Activated T-cell treated with anti-CD3 and anti-CD28 coated beads for 48 hours (primary cell): ENCODE data around the gene SCG2.
"Not testable (repeated sequence)": the region's sequence is repeated elsewhere in the genome, so short reads cannot be mapped to it uniquely, and the experiment has no call there.

Source experiments
- DNase-seq: peaks from one replicate; pipeline ENCODE4 v3.0.0-alpha.2; 2020; ENCODE audit warnings: low read depth

The SCG2 gene

DNA sequence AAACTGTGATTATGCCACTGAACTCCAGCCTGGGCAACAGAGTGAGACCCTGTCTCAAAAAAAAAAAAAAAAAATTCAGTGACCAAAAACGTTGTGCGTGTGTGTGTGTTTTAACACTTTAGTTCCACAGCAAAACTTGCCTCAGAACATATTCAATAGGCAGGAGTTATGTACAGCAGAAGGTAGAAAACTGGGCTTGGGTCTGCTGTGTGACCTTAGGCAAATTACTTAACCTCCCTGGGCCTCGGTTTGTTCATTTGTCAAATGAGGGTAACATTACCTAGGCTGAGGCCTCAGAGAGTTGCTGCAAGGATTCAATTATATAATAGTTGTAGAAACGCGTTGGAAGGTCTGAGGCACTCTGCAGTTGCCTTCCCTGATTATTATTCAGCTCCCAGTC lies 10.3 kb upstream of the SCG2 start:
- DNase-seq: no peak

DNA sequence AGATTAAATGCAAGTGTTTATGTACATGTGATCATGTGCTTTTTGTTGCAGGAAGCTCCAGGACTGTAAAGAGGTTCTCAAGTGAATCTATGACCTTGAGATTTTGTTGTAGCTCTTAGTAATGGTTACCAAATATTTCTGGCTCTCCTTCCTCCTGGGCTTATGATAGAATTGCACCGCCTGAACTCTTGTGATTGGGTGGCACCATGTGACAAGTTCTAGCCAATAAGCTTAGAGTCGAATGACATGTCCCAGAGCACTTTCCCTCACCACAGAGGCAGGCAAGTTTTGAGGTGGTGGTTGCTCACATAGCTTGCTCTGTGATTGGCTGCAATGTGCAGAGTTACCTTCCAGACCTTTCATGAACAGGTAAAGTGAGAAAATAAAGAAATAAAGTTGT lies 8.9 kb upstream of the SCG2 start:
- DNase-seq: no peak

DNA sequence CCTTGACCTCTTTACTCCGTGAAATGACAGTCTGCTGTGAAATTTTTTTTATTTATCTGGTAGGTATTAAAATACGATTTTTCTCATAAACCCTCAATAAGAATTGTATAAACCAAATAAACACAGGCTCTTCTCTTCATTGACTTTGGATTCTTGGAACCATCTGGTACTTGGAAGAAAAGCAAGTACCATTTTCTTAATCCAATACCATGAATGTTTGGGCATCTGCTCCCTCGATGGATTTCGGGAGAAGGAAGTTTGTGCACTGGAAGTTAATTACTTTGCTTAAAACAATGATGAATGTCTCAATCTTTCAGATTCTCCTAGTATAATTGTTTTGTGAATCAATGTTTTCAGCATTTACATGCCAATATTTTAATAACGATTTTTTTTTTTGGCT lies 5.3 kb upstream of the SCG2 start:
- no peak for DNase-seq

DNA sequence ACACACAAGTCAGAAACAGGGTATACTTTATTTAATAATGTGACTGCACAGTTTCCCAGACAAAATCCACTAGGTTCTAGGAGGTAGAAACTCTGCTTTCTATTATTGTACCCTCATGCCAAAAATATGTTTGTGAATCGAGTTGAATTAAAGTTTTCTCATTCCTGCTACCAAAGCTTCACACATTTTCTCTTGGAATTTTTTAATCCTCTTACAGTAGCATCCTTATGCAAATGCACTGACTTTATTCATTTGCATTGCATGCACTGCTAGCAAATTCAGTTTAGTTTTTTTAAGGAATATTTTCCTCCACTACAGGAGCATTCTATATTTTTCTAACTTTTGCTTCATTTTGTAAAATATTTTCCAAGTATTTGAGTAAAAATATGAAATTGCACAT lies 4.8 kb upstream of the SCG2 start:
- DNase-seq: no peak

DNA sequence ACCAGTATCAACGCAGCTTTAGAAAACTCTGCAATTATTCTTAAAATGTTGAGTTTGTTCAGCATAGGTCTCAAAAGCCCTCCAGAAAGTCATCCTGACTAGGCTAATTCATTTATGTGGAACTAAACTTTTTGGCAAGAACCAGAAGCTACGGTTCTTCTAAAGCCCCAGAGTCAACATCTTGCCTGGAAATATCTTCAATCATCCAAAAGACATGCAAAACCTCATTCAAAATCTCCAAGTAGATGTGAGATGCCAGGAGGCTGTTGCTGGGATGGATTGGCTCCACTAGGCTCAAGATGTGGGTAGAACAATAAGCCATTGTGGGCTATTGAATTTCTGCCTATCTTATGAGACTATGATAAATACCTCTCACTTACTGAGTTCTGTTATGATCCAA lies 2.1 kb upstream of the SCG2 start:
- DNase-seq: no peak

DNA sequence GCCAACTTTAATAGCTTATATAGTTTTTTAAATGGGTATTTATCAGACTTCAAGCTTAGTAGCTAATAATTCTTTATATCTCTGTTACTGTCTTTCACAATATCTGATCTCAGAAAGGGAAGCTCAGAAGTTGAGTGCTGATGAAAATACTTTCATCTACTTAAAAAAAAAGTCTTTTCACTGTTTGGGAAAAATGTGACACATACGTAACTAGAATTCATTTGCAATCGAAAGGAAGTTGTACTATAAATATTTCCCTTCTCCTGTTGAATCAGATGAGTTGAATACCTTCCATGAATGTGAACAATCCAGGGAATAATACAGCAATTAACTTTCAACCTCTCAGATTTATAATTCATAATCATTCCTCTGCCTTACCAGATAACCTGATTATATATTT lies 811 bp upstream of the SCG2 start:
- DNase-seq: no peak

DNA sequence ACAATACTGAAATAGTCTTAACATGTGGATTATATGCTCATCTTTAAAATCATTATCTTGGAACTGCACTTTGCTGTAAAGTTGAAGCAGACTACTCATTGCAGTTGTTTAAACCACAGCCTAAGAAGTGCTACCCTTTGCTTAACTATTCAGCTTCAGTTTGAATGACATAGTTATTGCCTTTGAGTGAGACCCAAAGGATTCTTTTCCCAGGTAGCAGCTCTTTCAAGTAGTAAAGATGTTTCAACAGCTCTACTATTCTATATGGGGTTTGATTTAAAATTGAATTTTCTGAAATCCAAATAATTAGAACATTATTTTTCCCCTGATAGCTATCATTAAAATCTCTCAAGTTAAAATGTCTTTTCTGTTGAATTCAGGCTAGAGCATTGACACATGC lies 1.1 kb downstream of the SCG2 start:
- DNase-seq: no peak

DNA sequence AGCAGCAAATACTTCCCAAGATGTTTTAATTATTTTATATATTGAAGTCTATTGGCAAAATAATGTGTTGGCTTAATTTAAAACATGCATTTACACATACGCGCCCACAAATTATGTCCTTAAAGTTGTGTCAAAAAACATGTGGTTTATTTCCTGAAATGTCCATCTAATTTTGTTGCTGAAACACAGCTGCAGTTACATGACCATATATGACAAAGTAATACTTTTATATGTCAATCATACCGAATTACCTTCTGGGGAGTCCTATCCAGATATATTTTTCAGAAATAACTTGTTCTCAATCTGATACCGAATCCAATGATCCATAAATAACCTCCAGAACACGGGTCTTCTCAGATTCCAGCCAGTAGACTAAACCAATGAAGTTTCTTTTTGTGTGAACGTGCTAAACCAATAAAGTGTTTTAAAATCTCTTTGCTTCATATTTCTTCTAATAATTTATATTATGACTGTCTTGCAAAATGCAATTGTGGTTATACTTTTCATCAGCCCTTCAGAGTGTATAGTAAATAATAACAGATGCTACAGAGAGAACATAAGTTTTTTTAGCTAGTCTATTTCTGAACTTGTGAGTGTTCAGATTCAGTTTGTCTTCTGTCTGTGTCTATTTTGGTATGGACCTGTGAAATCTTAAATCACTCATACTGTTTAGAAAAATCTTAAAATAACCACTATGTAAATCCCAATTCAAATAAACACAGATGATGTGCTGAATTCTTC lies 2.4 kb downstream of the SCG2 start:
- no peak for DNase-seq

DNA sequence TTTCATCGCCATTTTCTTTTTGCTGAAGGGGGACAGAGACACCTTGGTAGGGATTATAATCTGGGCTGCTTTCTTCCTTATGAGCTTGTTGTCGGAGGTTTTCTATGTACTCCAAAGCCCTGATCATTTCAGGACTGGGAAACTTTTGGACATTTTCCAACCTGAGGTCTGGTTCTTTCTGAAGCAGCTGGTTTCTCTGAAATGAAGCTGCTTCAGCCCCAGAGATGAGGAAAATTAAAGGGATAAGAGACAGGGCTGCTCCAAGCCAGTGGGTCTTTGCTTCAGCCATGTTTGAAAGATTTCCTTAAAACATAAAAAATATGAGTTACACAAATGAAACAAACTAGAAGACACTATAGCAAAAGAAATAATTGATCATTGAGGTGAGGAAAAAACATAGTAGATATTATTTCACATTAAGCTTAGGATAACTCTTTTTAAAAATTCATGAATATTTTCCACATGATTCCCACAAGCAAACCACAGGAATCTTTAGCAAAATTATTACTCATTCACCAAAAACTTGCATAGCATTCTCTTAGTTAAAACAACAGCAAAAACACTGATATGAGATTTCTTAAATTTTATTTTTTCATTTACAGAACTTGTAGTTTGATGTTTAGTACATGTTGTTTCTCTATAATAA lies 3.0 kb downstream of the SCG2 start:
- no peak for DNase-seq

DNA sequence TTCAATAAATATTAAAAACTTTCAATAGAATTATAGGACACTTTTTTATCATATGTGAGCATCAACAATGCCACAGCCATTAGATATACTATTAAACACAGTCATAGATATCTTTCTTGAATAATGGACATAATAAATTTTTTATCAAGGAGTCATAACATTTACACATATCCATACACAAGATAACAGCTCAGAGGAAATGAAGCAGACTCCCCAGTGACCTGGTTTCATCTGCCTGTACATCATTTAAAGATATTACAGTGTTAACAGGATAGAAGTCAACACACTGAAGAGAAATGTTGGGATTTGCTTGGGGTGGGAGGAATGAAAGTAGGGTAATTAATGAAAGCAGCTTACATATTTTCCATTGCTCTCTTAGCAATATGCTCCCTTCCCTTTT lies 5.1 kb downstream of the SCG2 start:
- DNase-seq: no peak

DNA sequence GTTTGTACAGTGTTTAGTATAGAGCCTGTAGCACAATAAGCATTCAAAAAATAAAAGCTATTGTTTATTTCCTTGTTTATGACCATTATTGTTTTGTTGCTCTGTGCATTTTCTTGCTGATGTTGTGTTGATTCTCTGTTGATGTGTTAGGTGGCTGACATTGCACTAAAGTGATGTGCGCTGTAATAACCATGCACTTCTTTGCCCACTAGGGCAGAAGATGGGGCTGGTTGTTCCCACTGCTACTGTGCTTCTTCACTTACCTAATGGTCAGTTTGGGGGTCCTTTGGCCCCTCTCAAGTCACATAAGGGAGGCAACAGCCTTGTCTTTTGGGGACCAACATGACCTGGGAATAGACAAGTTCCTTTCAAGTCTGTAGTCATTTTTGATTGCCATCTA lies 6.0 kb downstream of the SCG2 start:
- DNase-seq: no peak

DNA sequence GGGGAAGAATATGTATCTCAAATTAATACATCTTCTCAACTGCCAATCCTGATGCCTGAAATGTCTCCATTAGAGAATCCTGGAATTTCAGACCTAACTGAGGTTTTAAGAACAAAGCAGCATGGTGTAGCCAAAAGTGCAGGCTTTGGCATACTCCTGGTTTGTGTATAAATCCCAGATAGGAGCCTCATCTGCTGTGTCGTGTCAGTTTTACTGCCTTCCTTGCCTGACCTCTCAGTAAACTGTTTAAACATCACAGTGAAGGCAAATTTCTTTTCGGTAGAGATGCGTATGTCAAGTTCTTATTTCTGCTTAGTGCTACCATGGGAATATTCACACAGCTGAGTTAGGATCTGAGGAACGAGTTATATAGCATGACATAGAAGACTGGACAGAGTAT lies 7.3 kb downstream of the SCG2 start:
- no peak for DNase-seq

DNA sequence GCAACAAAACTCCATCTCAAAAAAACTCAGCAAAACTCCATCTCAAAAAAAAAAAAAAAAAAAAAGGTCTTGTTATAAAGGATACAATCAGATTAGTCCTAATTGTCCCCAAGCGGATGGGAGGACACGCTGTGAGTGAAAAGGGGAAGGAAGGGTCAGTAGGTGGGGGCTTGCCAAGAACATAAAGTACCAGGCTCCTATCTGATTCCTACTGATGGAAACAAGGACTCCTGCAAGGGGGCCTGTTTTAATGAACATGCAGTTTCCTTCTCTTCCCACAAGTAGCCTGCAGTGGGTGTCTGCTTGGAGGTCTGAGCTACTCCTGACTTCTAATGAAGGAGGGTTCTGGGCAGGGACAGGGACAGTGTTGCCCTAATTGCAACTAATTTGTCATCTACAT lies 7.9 kb downstream of the SCG2 start:
- no peak for DNase-seq

DNA sequence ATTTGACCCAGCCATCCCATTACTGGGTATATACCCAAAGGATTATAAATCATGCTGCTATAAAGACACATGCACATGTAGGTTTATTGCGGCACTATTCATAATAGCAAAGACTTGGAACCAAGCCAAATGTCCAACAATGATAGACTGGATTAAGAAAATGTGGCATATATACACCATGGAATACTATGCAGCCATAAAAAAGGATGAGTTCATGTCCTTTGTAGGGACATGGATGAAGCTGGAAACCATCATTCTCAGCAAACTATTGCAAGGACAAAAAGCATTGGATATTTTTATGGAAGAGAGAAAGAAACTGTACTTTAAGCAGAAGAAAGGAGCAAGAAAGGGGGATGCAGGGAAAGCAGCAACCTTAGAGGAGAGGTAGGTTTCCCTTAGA lies 9.5 kb downstream of the SCG2 start:
- DNase-seq: not testable (repeated sequence)

DNA sequence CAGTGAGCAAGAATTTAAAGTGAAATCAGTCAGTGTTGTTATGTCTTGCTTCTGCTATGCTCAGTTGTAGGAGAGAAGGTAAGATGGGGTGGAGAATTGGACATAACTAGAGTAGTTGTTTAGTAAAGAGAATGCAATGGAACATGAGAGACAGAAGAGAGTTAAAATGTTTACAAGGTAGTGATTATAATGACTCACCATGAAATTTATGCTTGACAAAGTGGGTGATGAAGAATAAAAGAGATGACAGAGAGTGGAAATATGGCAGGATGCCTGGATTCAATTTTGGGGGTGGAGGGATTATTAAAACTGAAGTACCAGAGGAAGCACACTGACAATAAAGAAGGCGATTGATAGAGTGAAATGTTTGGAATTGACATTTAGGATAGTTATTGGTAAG lies 10.6 kb downstream of the SCG2 start:
- DNase-seq: no peak

DNA sequence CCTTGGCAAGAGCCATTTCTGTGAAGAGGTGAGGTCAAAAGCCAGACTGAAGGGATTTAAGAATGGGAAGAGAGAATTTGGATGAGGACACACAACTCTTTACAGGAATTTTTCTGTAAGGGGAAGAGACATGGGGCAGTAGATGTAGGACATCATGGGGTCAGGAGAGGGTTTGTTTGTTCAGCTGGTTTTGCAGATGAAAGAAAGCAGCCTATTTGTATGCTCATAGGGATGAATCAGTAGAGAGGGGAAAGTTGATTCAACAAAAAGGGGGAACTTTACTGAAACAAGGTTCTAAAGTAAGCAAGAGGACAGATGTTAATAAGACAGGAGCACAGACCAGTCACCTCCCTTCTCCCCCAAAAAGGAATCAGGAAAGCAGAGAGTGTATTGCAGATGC lies 11.2 kb downstream of the SCG2 start:
- DNase-seq: no peak

DNA sequence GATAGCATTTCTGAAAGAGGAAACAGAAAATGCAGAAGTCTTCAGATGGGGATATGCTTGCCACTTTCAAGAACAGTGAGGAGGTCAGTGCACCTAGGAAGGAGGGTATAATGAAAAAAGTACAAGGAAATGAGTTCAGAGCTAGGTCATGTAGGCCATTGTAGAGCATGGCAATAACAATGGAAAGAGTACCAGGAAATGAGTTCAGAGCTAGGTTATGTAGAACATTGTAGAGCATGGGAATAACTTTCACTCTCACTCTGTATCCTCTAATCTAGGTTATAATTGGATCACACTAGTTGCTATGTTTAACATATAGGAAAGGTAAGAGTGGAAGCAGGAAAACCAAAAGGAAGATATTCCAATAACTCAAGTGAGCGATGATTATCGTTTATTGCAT lies 12.3 kb downstream of the SCG2 start:
- no peak for DNase-seq

DNA sequence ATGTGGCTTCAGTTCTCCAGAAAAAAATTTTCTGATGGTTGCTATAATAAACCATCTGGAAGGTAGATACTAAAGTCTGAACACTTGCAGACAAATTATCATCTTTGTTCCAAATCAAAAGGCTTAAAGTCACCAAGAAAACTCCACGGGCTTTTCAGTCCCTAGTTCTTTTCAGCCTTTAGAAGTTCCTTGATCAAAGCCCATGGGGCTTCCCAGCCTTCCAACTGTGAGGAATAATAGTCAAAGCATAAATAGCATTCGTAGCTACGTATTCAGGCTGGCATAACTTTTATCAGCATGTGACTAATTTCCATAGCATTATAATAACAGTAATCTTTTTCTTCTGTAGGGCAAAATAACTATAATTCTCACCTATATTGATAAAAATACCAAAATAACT lies 13.9 kb downstream of the SCG2 start:
- DNase-seq: no peak

DNA sequence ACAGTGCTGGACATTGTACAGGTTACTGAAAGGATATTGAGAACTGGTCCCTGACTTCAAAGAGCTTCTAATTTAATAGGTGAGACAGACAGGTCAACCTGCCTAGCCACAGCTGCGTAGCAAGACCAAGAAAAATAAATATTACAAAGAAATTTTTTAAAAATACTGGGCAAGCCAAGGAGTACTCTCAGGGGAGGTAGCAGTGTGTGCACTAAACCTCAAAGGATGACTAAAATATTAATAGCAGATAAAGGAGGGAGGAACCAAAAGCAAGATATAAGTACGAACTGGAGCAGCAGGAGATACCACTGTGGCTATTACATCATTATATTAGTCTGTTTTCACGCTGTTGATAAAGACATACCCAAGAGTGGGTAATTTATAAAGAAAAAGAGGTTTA lies 14.9 kb downstream of the SCG2 start:
- no peak for DNase-seq

DNA sequence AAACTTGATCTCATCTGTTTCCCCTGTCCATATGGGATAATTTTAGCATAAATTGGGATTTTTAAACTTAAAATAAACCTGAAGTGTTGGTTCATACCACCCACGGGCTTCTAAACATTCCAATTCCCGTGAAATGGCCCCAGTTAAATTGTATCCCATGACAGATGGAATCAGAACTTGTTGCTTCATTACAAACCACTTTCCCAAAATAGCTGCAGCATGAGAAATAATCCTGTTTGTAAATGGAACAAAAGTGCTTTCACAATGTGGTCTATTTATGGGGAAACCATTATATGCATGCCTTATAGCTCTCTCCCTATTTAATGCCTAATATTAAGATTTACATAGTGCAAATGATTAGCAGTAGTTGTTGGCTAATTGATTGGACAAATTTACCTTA lies 15.9 kb downstream of the SCG2 start:
- no peak for DNase-seq

DNA sequence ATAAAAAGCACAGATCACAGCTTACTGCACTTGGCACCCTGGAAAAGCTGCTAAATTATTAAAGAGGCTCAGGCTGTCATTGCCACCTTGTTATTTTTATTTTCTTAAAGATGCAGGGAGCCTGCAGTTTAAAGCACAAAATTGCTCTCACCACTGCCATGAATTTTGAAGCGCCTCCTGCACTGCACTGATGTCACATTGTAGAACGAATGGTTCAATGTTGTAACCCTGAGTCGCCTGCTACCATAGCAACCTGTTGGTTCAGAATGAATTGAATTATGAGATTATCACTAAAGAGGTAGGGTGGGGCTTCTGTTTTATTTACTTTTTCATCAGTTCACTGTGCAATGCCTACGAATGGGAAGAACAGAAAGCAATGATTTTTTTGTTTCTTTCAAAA lies 16.5 kb downstream of the SCG2 start:
- no peak for DNase-seq

DNA sequence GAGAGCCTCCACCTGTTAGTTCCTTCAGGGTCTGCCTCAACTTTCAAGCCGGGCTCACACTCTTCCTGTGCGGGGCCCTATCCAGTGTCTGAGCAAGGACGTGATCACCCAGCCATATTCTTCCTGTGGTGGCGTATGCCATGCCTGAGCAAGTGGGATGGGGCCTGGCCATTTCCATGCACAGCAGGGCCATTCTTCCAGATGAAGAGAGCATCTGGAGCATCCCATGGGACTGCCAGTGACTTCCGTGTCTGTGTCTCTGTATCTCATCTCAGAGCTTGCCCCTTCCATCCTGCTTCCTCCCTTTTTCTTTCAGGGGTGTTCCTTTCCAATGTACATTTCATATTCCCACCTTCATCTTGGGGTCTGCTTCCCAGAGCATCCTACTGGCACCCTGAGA lies 20.2 kb downstream of the SCG2 start:
- no peak for DNase-seq

DNA sequence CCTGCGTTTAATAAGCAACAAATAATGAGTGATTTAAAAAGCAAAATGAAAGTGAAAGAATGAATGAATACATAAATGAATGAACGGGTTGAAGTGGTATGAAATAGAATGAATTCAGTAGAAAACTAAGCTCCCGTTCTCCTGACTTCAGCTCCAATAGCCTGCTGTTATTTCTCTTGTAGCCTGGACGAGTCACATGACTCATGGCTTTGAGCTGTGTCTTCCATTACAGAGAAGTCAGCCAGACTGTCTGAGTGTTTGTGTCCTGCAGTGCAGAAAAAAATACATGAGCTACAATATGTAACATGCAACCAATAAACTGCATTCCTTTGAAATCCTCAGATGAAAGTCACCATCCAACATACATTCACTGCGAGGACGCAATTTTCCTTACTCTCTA lies 21.2 kb downstream of the SCG2 start:
- no peak for DNase-seq

DNA sequence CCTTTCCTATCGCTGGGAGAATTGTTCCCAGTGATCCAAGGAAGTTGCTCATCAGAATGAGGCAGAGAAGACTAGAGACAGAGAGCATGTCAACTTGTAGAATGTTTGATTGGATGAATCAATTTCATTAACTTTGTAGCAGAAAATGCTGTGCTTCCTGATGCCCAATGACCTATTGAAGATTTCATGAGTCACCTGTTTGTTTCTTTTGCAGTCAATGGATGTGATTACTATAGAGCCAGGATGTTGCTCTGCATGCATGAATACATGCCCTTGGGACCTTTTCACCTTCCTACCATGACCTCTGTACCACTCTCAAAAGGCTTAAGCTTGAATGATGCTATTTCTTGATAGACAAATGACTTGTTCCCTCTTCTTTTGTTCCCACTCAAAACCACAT lies 23.3 kb downstream of the SCG2 start:
- no peak for DNase-seq
